A549 treated with GW870086 at 1 μM for 4 hours (cell line): ENCODE measurements around the gene RFX6. TPM values are rescaled to one million over a fixed set of nuclear protein-coding genes. Genes with fewer than 3 reads are reported as not detected.

Source experiments
- total RNA-seq: library from RNA; stranded (reverse); fragments of 200-300 nt; extraction: Qiagen RNA extraction; gene quantifications from 5 replicates; pipeline ENCODE4 v1.2.3, GENCODE V29; 2022; ENCODE audit warnings: low read depth

Gene RFX6, protein sequence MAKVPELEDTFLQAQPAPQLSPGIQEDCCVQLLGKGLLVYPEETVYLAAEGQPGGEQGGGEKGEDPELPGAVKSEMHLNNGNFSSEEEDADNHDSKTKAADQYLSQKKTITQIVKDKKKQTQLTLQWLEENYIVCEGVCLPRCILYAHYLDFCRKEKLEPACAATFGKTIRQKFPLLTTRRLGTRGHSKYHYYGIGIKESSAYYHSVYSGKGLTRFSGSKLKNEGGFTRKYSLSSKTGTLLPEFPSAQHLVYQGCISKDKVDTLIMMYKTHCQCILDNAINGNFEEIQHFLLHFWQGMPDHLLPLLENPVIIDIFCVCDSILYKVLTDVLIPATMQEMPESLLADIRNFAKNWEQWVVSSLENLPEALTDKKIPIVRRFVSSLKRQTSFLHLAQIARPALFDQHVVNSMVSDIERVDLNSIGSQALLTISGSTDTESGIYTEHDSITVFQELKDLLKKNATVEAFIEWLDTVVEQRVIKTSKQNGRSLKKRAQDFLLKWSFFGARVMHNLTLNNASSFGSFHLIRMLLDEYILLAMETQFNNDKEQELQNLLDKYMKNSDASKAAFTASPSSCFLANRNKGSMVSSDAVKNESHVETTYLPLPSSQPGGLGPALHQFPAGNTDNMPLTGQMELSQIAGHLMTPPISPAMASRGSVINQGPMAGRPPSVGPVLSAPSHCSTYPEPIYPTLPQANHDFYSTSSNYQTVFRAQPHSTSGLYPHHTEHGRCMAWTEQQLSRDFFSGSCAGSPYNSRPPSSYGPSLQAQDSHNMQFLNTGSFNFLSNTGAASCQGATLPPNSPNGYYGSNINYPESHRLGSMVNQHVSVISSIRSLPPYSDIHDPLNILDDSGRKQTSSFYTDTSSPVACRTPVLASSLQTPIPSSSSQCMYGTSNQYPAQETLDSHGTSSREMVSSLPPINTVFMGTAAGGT
- not detected in 5 replicates for total RNA-seq

DNA sequence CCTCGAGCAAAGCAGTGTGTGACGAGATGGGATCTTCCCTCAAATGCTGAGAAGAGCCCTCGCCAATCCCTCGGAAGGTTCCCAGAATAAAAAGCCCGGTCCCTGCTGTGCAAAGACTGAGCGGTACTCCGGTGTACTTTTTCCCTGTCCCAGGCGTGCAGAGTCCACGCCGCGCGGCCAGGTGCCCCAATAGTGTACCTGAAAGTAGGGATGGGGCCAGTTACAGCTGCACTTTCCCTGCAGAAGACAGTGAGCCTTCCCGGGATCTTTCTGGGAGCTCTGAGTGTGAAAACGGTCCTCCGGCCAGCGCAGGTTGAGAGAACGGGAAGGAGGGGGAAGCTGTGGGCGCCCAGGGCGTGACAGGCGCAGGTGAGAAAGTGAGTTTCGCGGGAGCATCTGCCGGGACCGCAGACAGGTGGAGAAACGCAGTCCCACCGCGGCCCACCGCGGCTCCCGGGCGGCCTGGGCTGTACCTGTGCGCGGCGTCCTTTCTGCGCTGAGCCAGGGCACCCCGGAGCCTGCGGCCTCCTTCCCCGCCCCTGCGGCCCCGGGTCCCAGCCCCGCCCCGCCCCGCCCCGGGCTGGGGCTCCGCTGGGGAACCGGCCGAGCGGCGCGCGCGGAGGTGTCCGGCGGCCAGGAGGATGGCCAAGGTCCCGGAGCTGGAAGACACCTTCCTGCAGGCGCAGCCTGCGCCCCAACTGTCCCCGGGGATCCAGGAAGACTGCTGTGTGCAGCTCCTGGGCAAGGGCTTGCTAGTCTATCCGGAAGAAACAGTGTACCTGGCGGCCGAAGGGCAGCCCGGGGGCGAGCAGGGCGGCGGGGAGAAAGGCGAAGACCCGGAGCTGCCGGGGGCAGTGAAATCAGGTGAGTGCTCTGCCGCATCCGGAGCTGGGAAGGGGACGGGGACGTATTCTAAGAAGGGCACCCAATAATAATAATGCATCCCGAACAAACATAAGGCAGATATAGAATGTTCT lies at the start of gene RFX6:
Gene RFX6, plus strand, starts transcription at position 608 of the 977 bp plus-strand sequence. Its CDS starts 34 bp downstream, at position 642.

DNA sequence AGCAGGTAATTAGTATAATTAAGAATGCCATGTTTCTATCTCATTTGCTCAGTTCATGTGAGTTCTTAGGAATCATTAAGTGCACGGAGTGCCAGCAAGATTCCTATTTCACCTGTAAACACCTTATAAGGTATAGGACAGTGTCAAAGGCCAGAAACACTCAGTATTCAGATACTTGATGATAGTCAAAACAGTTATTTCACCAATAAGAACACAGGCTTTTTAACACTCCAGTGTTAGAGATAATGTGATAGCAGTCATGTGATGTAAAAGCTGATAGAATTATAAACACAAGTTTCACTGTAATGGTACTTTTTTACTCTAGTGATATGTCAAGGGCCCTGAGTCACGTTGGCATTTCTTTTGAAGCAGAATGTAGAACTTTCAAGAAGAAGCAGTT lies 48.1 kb upstream of the RFX6 start, which contains the start of gene GPRC6A:
Gene GPRC6A, minus strand, starts transcription at position 101 of the 400 bp plus-strand sequence. Its CDS starts 70 bp downstream, at position 31.

Other genes starting within 250 kb of the RFX6 start
- gene ZUP1, start 208.5 kb upstream of the RFX6 start, total RNA-seq: 6.4 to 8.0 TPM (median 7.7 TPM) in 5 replicates
- 0.46 to 1.9 TPM (median 1.7 TPM) in 5 replicates for gene KPNA5, start 196.0 kb upstream of the RFX6 start, total RNA-seq
- not detected in 5 replicates for gene FAM162B, start 111.5 kb upstream of the RFX6 start, total RNA-seq
- gene GPRC6A, start 48.2 kb upstream of the RFX6 start, total RNA-seq: not detected in 5 replicates